AG04449 (cell line): Measurements from ENCODE around the gene TAPBP.
A peak's percentile ranks its signal among the peaks of the same experiment; 100 is the strongest.

Source experiments
- CTCF ChIA-PET: fragments of 350-600 bp; formaldehyde crosslinking; extraction: SDS; loops from one replicate; lab custom pipeline; 2021; ENCODE audit warnings: antibody characterized with exemption; lab: Yijun Ruan, JAX
- POLR2A ChIA-PET: fragments of 400-600, 350-600 bp; formaldehyde crosslinking; extraction: SDS; loops from one replicate; lab custom pipeline; 2020; ENCODE audit warnings: antibody characterized with exemption, inconsistent platforms; lab: Yijun Ruan, JAX
- DNase-seq: peaks from one replicate; pipeline ENCODE4 v3.0.0-alpha.2; 2010; ENCODE audit warnings: low read depth, low spot score
- H3K4me3 ChIP-seq: 2 replicates; pipeline ENCODE4 v1.5.1; 2011; ENCODE audit warnings: low read depth, mild to moderate bottlenecking, control low read depth, low read length
- CTCF ChIP-seq: IDR thresholded peaks from one replicate; pipeline ENCODE4 v1.5.1; 2011; ENCODE audit warnings: mild to moderate bottlenecking, moderate library complexity, low read length, control low read depth, inconsistent platforms; ENCODE audit not compliant: insufficient read depth; ENCODE audit errors: missing control alignments

The TAPBP gene

GRCh38 chr6:33279971-33280511 is 33.8 kb downstream of the TAPBP start:
- no peak for DNase-seq
- ChIA-PET POLR2A (interaction anchor here (3.9 kb wide), 1 partner anchor 8 kb away, joined by 57 read pairs; the partner anchor contains the start of genes PFDN6 and WDR46), CTCF (interaction anchor here (0.8 to 6.1 kb wide), 4 partner anchors 9 to 40 kb away, joined by 3 to 41 read pairs (median 4); partner anchors contain the start of genes PFDN6, RGL2 and WDR46)
- no peak overlapping the region for H3K4me3 ChIP-seq
- TF ChIP-seq CTCF, result peak; percentile 72

DNA sequence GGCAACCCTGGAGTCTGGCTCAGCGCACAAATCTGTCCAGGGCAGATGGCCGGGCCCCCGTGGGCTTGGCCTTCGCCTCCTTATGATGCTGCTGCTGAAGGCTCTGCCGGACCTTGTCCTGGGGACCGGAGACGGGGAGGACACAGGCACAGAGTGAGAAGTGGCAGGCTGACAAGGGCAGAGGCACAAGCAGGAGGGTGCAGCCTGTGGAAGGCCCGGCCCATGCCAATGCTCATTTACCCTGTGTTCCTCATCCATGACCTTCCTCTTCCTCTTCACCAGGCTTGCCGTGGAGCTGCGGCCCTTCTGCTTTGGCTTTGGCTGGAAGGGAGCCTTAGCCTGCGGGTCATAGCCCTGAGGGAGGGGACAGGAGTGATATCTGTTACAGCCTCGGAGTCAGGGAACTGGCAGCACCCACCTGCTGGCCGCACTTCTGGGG is 34.6 kb downstream of the TAPBP start:
- ChIA-PET CTCF (interaction anchor here (1.0 to 6.1 kb wide), 2 partner anchors 10 to 20 kb away, joined by 3 to 41 read pairs; partner anchors contain the start of genes PFDN6 and WDR46), POLR2A (interaction anchor here (3.9 kb wide), 1 partner anchor 9 kb away, joined by 57 read pairs; the partner anchor contains the start of genes PFDN6 and WDR46)
- no peak for TF ChIP-seq CTCF
- no peak overlapping the region for H3K4me3 ChIP-seq
- DNase-seq, result no peak

DNA sequence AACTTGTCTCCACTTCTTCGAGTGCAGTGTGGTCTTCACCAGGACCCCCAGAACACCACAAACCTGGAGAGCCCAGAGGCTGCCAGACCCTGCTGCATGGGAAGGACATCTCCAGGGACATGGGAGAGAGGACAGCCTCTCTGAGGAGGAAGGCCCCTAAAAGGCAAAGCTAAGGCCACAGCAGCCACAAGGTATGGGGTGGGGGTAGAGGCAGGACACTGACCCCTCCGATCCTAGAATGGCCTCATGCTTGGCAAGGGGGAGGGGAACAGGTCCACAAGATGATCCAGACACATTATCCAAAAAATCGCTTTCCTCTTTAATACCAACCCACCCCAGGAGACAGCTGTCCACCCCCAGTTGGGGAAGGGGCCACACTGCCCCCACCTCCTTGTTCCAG is 35.1 kb downstream of the TAPBP start:
- no peak overlapping the region for H3K4me3 ChIP-seq
- ChIA-PET CTCF (interaction anchor here (1.4 to 6.1 kb wide), 3 partner anchors 10 to 67 kb away, joined by 3 to 41 read pairs (median 3); partner anchors contain the start of genes PFDN6 and WDR46), POLR2A (interaction anchor here (1.2 to 3.9 kb wide), 2 partner anchors 9 to 19 kb away, joined by 5 to 57 read pairs; partner anchors contain the start of genes PFDN6 and WDR46)
- DNase-seq, result no peak
- TF ChIP-seq CTCF, result no peak

DNA sequence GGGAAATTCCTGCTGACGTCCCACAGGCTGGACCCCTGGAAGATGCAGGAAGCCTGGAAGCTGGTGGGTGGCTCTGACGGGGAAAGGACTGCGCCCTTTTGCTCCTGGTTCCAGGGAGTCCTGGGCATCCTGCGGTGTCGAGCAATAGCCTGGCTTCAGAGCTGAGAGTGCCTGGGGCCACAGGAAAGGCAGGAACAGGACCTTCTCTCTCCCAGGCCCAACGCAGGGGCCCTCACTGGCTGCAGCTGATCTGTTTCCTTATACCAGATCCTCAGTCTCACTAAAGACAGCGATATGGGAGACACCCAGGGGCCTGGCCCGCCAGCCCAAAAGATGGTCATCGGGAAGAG is 35.5 kb downstream of the TAPBP start:
- TF ChIP-seq CTCF, result no peak
- DNase-seq, result no peak
- H3K4me3 ChIP-seq, result no peak overlapping the region
- ChIA-PET POLR2A (interaction anchor here (1.0 to 3.9 kb wide), 6 partner anchors 10 to 74 kb away, joined by 3 to 57 read pairs (median 5); partner anchors contain the start of genes HSD17B8, PFDN6, RGL2 and WDR46), CTCF (interaction anchor here (1.4 to 6.1 kb wide), 4 partner anchors 11 to 67 kb away, joined by 3 to 41 read pairs (median 5); partner anchors contain the start of genes PFDN6 and WDR46)

DNA sequence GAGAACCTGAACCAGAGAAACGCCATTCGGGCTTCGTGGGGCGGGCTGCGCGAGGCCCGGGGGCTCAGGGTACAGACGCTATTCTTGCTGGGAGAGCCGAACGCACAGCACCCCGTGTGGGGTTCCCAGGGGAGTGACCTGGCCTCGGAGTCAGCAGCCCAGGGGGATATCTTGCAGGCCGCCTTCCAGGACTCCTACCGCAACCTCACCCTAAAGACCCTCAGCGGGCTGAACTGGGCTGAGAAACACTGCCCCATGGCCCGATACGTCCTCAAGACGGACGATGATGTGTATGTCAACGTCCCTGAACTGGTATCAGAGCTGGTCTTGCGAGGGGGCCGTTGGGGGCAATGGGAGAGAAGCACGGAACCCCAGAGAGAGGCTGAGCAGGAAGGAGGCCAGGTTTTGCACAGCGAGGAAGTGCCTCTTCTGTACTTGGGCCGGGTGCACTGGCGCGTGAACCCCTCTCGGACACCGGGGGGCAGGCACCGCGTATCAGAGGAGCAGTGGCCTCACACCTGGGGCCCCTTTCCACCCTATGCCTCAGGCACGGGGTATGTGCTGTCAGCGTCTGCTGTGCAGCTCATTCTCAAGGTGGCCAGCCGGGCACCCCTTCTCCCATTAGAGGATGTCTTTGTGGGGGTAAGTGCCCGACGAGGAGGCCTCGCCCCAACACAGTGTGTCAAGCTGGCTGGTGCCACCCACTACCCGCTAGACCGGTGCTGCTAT is 36.1 kb downstream of the TAPBP start:
- POLR2A ChIA-PET, result interaction anchor here (0.6 to 3.9 kb wide), 11 partner anchors 10 to 306 kb away, joined by 3 to 57 read pairs (median 5); partner anchors contain the start of genes HSD17B8, PFDN6, RGL2 and WDR46
- H3K4me3 ChIP-seq, result peak overlapping the region; percentile 49; the same call in 1 of the 2 replicates
- TF ChIP-seq CTCF, result peak; percentile 17
- CTCF ChIA-PET, result interaction anchor here (0.8 to 6.1 kb wide), 10 partner anchors 11 to 131 kb away, joined by 3 to 41 read pairs (median 4); partner anchors contain the start of genes PFDN6 and WDR46
- DNase-seq, result no peak
